Measurements from ENCODE around the gene ZNF283. TPM values are rescaled to one million over a fixed set of nuclear protein-coding genes. Genes with fewer than 3 reads are reported as not detected.

Gene ZNF283
- total and polyA plus RNA-seq, 9 of the 15 experiments (the other 6 are each of a cell fraction or from before 2014, with no cell fraction given) = 6.0 to 19.5 (median 9.8) TPM

GRCh38 chr19:43789029-43789428, 38.1 kb upstream of the ZNF283 start (continued):
- no peak for TF ChIP-seq HES1 (IDR thresholded peaks at IDR 0.05; ENCODE audit: low read depth)
- TF ChIP-seq ZNF655 (CRISPR knock-in tag; IDR thresholded peaks at IDR 0.05) = no peak
- TF ChIP-seq GATAD2B (IDR thresholded peaks at IDR 0.05; ENCODE audit: borderline replicate concordance) = no peak
- TF ChIP-seq HLTF (IDR thresholded peaks at IDR 0.05) = no peak
- no peak for TF ChIP-seq PPARD (CRISPR knock-in tag; IDR thresholded peaks at IDR 0.05)
- no peak for TF ChIP-seq HMGN3 (IDR thresholded peaks at IDR 0.05; ENCODE audit: borderline replicate concordance, extremely low read depth, insufficient read length, low read depth, low read length)
- TF ChIP-seq POLR2AphosphoS2 (IDR thresholded peaks at IDR 0.05; ENCODE audit: low read length) = no peak
- no peak for TF ChIP-seq TAL1 (IDR thresholded peaks at IDR 0.05)
- peak; percentile 97 for TF ChIP-seq NCOA6 (IDR thresholded peaks at IDR 0.05)
- no peak for TF ChIP-seq ESRRB (CRISPR knock-in tag; IDR thresholded peaks at IDR 0.05; ENCODE audit: borderline replicate concordance)
- TF ChIP-seq ETV5 (CRISPR knock-in tag; IDR thresholded peaks at IDR 0.05; ENCODE audit: low read depth) = peak; percentile 87; the same call in 1 of the 2 replicates
- no peak for TF ChIP-seq ZNF408 (CRISPR knock-in tag; IDR thresholded peaks at IDR 0.05; ENCODE audit: low read depth)
- no peak for TF ChIP-seq NFATC3 (IDR thresholded peaks at IDR 0.05)
- no peak for TF ChIP-seq ZNF384 (IDR thresholded peaks at IDR 0.05; ENCODE audit: low read depth, low read length)
- no peak for TF ChIP-seq ZNF699 (CRISPR knock-in tag; IDR thresholded peaks at IDR 0.05; ENCODE audit: insufficient replicate concordance)
- TF ChIP-seq ZNF778 (CRISPR knock-in tag; IDR thresholded peaks at IDR 0.05) = no peak
- no peak for TF ChIP-seq RAD51 (IDR thresholded peaks at IDR 0.05; ENCODE audit: borderline replicate concordance, low read depth)
- TF ChIP-seq AFF1 (IDR thresholded peaks at IDR 0.05; ENCODE audit: low read depth in 1 of 2, partially characterized antibody in 2 of 2) = peak in 1 of 2 experiments; percentile 99
- 0 out of 2 replicates have a peak, but pooled peaks have one; percentile 51 for TF ChIP-seq ZNF24 (IDR thresholded peaks at IDR 0.05)
- TF ChIP-seq ZNF274 (IDR thresholded peaks at IDR 0.05; ENCODE audit: borderline replicate concordance, low read depth, low read length) = no peak
- no peak for TF ChIP-seq ATF1 (CRISPR knock-in tag; IDR thresholded peaks at IDR 0.05)
- no peak for TF ChIP-seq ATF1 (tag; IDR thresholded peaks at IDR 0.05)
- peak; percentile 84; the same call in 1 of the 2 replicates for TF ChIP-seq ZNF197 (CRISPR knock-in tag; IDR thresholded peaks at IDR 0.05; ENCODE audit: low read depth)
- no peak for TF ChIP-seq ZNF311 (CRISPR knock-in tag; IDR thresholded peaks at IDR 0.05)
- no peak for TF ChIP-seq PHB (CRISPR knock-in tag; IDR thresholded peaks at IDR 0.05)
- TF ChIP-seq ZNF444 (CRISPR knock-in tag; IDR thresholded peaks at IDR 0.05) = no peak
- TF ChIP-seq SMARCB1 (IDR thresholded peaks at IDR 0.05; ENCODE audit: insufficient read length, low read depth) = no peak
- no peak for TF ChIP-seq STAT5B (CRISPR knock-in tag; IDR thresholded peaks at IDR 0.05)

Data from K562 (cell line).